ENCODE results near the gene BTG2.

Gene BTG2

GRCh38 chr1:203320591-203321272 lies 15.4 kb downstream of the BTG2 start:
- DNase-seq = no peak

GRCh38 chr1:203321273-203322052 lies 16.1 kb downstream of the BTG2 start:
- no peak for DNase-seq

DNA sequence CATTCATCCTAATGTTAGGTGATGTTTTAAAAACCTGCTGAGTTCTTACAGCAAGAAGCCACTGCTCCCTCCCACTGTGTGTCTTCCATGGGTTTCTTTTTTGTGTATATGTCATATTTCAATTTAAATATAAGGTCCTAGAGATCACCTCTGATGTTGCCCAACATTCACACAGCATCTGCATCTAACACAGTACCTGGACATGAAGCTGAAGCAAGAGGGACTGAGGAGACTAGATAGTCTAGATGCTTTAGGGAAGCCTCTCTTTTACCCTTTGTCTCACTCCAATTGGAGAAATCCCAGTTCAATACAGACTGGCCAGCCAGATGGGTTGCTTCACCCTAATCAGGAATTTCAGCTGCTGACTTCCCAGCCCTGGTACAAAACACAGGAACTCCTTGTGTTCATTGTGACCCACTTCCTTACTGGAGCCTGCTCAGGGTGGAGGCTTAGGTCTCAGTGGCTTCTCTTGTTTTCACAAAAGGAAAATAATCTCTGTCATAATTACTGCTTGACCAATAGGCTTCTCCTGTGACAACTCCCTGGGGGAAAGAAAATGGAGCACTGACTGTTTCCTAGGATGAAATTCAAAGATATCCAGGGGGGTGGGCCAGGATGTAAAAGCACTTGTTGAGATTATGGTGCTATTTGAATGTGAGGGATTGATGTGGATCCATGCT lies 17.3 kb downstream of the BTG2 start:
- DNase-seq = no peak

DNA sequence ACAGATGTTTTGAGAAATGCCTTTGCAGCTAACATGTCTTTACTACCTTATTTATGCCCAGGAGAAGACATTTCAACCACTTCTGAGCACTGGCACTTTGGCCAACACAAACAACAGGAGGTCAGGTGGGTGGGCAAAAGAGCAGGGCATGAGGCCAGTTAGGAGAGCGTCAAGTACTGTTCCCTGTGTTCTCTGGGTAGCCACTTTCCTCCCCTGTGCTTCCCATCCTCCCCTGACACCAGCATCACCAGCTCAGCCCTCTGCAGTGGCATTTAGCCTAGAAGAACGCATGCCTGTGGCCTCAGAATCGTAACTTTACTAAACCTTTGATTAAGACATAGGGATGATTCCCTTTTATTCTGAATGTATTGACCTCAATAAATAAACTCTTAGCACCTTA lies 18.3 kb downstream of the BTG2 start:
- no peak for DNase-seq

DNA sequence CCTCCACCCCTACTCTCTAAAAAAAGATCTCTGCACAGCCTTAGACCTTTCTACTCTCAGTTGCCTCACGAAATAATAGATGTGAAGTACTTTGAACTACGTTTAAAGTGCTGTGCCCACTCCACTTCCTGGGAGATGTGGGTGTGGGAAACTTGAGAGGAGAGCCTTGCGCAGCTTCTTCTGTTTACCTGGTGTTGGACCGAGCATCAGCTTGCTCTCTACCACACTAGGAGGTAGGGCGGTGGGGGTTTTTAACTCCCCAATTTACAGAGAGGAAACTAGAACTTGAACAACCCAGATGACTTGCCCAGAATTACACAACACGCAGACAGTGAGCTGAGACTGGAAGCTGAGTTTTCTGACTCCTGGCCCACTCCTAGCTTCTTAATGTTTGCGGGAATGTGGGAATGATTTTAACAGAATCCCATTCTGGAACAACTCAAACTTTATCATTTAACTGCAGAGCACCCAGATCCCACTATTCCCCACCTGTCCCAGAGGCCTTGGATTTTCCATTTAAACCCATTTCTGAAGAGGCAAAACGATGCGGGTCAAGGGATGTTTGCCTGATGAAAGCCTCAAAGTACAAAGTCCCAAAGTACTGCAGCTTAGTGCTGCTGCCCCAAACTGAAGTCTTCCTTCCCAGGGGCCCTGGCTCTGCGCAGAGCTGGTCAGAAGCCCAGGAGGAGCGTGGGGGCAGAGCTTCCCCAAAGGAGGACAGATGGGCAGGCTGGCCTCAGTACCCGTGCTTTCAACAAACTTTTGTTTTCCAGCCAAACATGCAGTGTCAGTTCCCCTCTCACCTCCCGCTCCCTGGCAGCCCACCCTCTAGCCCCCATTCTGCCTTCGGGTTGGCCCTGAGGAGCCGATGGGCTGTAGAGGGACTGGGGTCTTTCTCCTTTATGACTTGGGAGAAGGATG lies 19.0 kb downstream of the BTG2 start:
- DNase-seq = no peak

- DNase-seq = no peak
These were observed 19.7 kb downstream of the BTG2 start for GRCh38 chr1:203325026-203325417.

GRCh38 chr1:203325418-203326091 lies 20.2 kb downstream of the BTG2 start:
- DNase-seq = no peak

DNA sequence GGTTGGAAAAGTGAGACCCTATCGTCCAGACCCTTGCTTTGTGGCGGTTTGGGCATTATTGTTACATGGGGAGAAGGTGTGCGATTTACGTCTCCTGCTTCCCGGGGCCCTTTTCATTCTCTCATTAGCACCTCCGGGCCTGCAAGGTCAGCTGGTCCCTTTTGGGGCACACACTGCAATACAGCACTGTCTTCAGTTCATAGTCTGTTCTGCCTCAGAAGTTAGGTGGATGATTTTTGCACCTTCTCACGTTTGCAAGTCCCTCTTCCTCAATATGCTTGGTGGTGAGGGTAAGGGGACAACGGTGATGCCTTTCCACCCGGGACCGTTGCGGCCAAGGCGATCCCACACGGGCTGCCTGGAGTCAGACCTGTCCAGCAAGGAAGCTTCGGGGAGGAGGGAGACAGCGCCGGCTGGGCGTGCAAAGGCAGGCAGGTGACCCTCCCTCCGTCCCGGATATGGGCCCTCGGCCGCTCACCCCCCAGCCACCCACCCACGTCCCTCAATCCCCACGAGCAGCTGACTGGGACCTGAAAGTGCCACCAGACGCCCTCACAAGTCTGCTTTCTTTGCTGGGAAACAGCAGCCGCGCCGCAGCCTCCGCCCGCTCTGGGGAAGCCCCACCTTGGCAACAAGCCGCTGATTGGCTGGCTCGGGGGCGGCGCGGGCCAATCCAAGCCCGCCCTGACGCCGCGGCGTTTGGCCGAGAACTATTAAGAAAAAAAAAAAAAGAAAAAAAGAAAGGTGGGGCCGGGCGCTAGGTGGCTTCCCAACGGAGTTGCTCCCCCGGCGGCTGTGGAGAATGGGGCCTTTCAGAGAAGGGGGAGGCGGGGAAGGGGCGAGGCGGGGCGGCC lies 21.7 kb downstream of the BTG2 start:
- DNase-seq = peak; percentile 24 to 75

- peak in 1 of 2 experiments; percentile 37 for DNase-seq
These were observed 22.6 kb downstream of the BTG2 start for GRCh38 chr1:203327684-203328457.

DNA sequence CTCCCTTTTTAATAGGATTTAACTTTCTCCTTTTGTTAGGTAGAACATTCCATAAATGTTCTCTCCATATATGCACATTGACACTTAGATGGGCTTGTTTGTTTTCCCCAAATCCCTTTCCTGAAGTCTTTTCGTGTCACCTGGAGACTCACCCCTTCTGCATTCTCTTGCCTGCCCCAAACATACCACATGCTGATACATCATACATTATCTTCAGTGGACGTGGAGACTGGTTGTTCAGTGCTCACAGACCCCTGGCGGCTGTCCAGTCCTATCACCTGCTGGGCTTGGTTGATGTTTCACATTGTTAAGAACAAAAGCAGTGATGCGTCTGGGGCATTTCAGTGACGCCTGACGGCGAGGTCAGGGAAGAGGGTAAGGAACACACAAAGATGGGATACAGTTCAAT lies 23.4 kb downstream of the BTG2 start:
- DNase-seq = no peak

- no peak for DNase-seq
These were observed 25.9 kb downstream of the BTG2 start for GRCh38 chr1:203331224-203331623.

DNA sequence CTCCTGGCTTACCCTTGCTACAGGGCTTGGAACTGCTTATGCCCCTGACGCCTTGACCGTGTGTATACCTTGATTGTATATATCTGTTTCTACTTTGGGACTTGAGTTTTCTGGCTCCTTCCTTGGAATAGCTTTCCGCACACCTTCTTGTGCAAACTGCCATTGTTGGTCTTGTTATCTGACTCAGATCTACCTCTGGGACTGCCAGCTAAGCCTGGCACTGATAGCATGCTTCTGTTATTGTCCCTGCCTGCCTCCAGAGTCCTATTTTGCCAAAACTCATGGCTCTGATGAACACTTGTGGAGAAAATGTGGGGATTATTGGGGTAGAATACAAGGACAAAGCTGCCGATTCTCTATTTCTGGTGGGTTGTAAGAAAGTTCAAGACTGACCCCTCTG lies 30.2 kb downstream of the BTG2 start:
- no peak for DNase-seq

DNA sequence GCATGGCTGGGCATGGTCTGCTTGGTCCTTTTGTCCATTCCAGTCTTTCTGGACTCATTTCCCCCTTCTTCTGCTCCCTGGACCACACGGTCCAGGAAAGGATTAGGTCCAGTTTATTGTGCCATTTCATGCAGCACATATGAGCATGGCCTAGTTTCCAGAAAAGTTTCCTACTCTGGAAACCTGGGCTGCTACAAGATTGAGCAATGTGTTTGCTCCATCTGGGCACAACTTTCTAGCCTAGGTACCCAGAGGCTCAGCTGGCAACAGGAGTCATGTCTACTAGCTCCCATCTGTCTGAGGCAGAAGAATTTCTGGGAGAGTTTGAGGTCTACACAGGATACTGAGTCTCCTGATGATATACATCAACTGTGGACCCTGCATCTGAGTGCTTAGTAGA lies 30.8 kb downstream of the BTG2 start:
- no peak for DNase-seq

GRCh38 chr1:203338335-203339036 lies 33.2 kb downstream of the BTG2 start:
- peak in 1 of 2 experiments; percentile 38 for DNase-seq

- peak in 1 of 2 experiments; percentile 52 for DNase-seq
These were observed 34.9 kb downstream of the BTG2 start for GRCh38 chr1:203340112-203340790.

GRCh38 chr1:203342192-203342940 lies 37.0 kb downstream of the BTG2 start:
- peak in 1 of 2 experiments; percentile 17 for DNase-seq

DNA sequence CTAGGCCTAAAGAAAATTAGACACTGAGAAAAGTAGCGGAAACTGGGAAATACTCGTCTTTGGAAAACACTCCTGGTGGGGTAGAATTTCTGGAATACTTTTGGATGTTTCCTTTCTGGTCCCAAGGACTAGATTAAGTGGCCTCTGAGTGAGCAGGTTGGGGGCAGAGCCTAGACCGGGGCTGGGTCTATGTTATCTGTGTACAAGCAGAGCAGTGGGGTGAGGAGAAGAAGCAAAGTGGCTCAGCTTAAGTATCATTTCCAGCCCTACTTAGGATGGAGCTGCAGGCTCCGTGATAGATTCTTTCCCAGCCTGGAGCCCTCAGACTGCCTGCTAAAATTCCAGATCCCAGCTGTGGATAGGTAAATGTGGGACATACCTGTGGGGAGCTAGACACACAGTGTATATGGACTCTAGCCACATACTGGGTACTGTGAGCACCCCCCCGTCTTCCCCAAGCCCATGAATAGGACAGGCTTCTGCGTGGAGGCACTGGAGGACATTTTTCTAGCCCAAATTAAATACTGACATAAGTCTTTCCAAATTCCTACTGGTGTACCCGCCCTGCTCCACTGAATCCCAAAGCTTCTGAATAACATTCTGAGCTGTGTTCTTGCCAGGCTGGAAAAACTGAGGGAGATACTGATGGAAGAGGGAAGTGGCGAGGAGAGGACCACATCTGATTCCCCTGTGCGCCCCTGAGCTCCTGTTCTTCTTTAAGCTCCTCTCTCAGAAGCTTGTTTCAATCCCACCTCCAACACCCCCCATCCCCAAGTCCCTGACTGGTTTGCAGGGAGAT lies 38.8 kb downstream of the BTG2 start:
- no peak for DNase-seq

Data from SW 1271 (cell line).